Measurements from ENCODE around the gene SGPL1.
"Not testable (repeated sequence)": the region's sequence is repeated elsewhere in the genome, so short reads cannot be mapped to it uniquely, and the experiment has no call there.

SGPL1 gene

GRCh38 chr10:70906953-70907636 is 91.3 kb downstream of the SGPL1 start:
- no peak for DNase-seq

GRCh38 chr10:70907637-70908405 is 92.1 kb downstream of the SGPL1 start:
- no peak for DNase-seq

- no peak for DNase-seq
Measured at GRCh38 chr10:70908406-70909296, 92.9 kb downstream of the SGPL1 start.

GRCh38 chr10:70909326-70909935 is 93.7 kb downstream of the SGPL1 start:
- DNase-seq = no peak

GRCh38 chr10:70910486-70911341 is 95.0 kb downstream of the SGPL1 start:
- DNase-seq = no peak

GRCh38 chr10:70911386-70911785 is 95.6 kb downstream of the SGPL1 start:
- DNase-seq = no peak

- no peak for DNase-seq
Measured at GRCh38 chr10:70912556-70912955, 96.8 kb downstream of the SGPL1 start.

GRCh38 chr10:70913191-70913892 is 97.6 kb downstream of the SGPL1 start:
- no peak for DNase-seq

GRCh38 chr10:70913893-70914240 is 98.1 kb downstream of the SGPL1 start:
- DNase-seq = no peak

GRCh38 chr10:70914316-70914864 is 98.6 kb downstream of the SGPL1 start:
- no peak for DNase-seq

GRCh38 chr10:70915206-70915605 is 99.5 kb downstream of the SGPL1 start:
- no peak for DNase-seq

GRCh38 chr10:70915806-70916205 is 100.1 kb downstream of the SGPL1 start:
- DNase-seq = no peak

GRCh38 chr10:70916241-70916640 is 100.5 kb downstream of the SGPL1 start:
- no peak for DNase-seq

- DNase-seq = no peak
Measured at GRCh38 chr10:70917226-70917625, 101.5 kb downstream of the SGPL1 start.

GRCh38 chr10:70917635-70918034 is 101.9 kb downstream of the SGPL1 start:
- no peak for DNase-seq

GRCh38 chr10:70918851-70919530 is 103.2 kb downstream of the SGPL1 start:
- DNase-seq = no peak

- not testable (repeated sequence) for DNase-seq
Measured at GRCh38 chr10:70919906-70920305, 104.2 kb downstream of the SGPL1 start.

- DNase-seq = no peak
Measured at GRCh38 chr10:70920519-70920918, 104.8 kb downstream of the SGPL1 start.

GRCh38 chr10:70921285-70921684 is 105.5 kb downstream of the SGPL1 start:
- DNase-seq = no peak

- DNase-seq = no peak
Measured at GRCh38 chr10:70923696-70924095, 107.9 kb downstream of the SGPL1 start.

Data from activated naive CD4-positive, alpha-beta T cell treated with Interleukin-2 at 50 U/mL for 16 hours (primary cell).